Neutrophil (primary cell): ENCODE data around the gene CDKN2A.

Experiments used
- H3K27ac ChIP-seq: fragments of 200-600 bp; sonication (generic); 2 replicates; pipeline ENCODE4 v1.5.1; 2016; ENCODE audit warnings: mild to moderate bottlenecking, moderate library complexity
- H3K27me3 ChIP-seq: fragments of 200-600 bp; sonication (generic); 2 replicates; pipeline ENCODE4 v1.6.0; 2016; ENCODE audit warnings: mild to moderate bottlenecking
- H3K36me3 ChIP-seq: fragments of 200-600 bp; sonication (generic); 2 replicates; pipeline ENCODE4 v1.5.1; 2017
- H3K4me1 ChIP-seq, 2 experiments: fragments of 200-600 bp in 1 of 2; sonication (generic) in 1 of 2; 1 replicate in 1 of 2; 2 replicates in 1 of 2; pipeline versions ENCODE4 v1.5.1 to v1.6.1; 2013 to 2016; ENCODE audit warnings: low read depth in 1 of 2, low read length in 1 of 2, mild to moderate bottlenecking in 1 of 2, moderate library complexity in 1 of 2; ENCODE audit not compliant: control insufficient read depth in 1 of 2, insufficient read depth in 1 of 2
- H3K4me3 ChIP-seq, 2 experiments: fragments of 200-600 bp in 1 of 2; sonication (generic) in 1 of 2; 1 replicate in 1 of 2; 2 replicates in 1 of 2; pipeline ENCODE4 v1.5.1; 2013 to 2016; ENCODE audit warnings: low read depth in 1 of 2, low read length in 1 of 2, mild to moderate bottlenecking in 1 of 2, moderate library complexity in 1 of 2
- H3K9me3 ChIP-seq: fragments of 200-600 bp; sonication (generic); 2 replicates; pipeline ENCODE4 v1.5.1; 2016
- TF ChIP-seq, protein P1 (sequence below): fragments of 200-600 bp; sonication (generic); IDR thresholded peaks from 2 replicates; pipeline ENCODE4 v1.5.1; 2016; ENCODE audit warnings: antibody characterized with exemption

The CDKN2A gene

DNA sequence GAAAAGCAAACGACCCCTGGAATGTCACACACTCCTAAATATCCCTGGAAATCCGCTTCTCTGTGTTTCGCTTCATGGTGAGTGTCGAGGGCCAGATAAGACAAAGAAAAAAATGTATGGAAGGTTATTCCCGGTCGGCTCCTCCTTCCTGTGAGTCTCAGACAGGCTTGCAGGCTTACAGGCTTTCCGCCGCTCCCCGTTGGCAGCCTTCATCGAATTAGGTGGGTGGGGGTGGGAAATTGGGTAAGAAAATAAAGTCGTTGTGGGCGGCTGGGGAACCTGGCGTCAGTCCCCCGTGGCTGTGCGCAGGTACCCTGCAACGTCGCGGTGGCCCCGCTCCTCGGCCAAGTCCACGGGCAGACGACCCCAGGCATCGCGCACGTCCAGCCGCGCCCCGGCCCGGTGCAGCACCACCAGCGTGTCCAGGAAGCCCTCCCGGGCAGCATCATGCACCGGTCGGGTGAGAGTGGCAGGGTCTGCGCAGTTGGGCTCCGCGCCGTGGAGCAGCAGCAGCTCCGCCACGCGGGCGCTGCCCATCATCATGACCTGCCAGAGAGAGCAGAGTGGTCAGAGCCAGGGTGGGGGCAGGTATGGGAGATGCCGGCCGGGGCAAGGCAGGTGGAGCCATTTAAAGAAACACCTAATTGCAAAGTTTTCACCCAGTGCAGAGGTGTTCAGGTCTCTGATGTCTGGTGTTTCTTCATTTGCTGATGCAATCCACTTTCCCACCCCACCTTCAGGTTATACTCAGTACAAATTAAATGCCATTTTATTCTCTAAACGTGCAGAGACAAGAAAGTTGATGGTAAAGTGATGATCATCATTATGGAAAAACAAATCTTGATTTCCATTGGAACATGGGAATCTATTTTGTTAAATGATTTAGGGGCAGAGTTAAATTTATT is 11.8 kb upstream of the CDKN2A start:
- Histone ChIP-seq H3K4me3 (no peak overlapping the region), H3K9me3 (no peaks in the 10 kb centered on the region), H3K36me3 (no peaks in the 10 kb centered on the region), H3K27ac (no peak overlapping the region), H3K27me3 (peaks cover 100% of the 10 kb centered on the region), H3K4me1 (peaks cover 13% of the 10 kb centered on the region in 2 experiments)
- TF ChIP-seq, protein P1, sequence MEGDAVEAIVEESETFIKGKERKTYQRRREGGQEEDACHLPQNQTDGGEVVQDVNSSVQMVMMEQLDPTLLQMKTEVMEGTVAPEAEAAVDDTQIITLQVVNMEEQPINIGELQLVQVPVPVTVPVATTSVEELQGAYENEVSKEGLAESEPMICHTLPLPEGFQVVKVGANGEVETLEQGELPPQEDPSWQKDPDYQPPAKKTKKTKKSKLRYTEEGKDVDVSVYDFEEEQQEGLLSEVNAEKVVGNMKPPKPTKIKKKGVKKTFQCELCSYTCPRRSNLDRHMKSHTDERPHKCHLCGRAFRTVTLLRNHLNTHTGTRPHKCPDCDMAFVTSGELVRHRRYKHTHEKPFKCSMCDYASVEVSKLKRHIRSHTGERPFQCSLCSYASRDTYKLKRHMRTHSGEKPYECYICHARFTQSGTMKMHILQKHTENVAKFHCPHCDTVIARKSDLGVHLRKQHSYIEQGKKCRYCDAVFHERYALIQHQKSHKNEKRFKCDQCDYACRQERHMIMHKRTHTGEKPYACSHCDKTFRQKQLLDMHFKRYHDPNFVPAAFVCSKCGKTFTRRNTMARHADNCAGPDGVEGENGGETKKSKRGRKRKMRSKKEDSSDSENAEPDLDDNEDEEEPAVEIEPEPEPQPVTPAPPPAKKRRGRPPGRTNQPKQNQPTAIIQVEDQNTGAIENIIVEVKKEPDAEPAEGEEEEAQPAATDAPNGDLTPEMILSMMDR = no peak

DNA sequence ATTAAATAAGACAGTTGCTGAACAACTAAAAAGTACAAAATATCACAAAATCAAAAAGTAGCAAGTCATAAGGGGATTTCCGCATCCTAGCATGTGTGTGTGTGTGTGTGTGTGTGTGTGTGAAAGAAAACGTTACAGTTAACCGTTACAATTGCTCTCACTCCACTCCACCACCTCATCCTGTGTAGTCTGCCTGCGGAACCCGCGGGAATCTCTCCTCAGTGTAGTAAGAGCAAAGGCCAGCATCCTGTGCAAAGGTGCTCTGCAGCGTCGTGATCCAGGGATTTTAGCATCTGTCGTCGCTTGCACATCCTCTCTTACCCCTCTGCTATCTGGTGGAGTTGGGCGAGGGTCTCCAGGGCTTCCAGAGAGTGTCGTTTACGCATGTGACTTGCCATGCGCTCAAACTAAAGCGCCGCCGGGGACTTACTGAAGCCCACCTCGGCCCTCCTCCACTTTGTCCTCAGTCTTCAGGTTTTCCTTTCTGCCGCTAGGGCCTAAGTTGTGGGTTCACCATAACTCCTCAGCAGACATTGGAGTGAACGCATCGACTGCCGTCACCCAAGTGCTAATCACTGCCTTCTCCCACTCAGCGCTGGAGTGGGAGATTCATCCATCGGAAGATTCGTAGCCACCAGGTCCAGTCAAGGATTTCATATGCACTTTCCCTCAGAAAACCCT is 11.0 kb upstream of the CDKN2A start:
- Histone ChIP-seq H3K36me3 (no peaks in the 10 kb centered on the region), H3K27ac (no peak overlapping the region), H3K27me3 (peaks cover 100% of the 10 kb centered on the region), H3K4me3 (no peak overlapping the region), H3K4me1 (peaks cover 13% of the 10 kb centered on the region in 2 experiments), H3K9me3 (no peaks in the 10 kb centered on the region)
- TF ChIP-seq, protein P1 = no peak

DNA sequence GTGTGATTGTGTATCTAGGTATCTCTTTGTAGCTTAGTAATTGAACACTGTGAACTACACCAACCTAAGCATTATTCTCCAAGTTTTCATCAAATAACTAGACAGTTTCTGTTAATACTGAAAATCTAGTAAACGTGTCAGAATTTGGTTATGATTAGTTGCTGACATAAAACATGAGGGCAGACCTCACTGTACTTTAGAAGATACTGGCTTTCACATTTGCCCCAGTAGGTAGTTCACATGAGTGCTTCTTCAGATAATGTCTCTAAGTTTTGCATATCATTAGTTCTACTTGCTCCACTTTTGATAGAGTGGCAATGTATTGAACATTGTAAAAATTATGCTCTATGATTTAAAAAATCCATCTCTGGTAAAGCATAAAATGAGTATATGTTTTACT is 7.8 kb upstream of the CDKN2A start:
- H3K27ac ChIP-seq = no peak overlapping the region
- TF ChIP-seq, protein P1 = no peak
- no peaks in the 10 kb centered on the region for H3K4me1 ChIP-seq
- H3K27me3 ChIP-seq = peaks cover 100% of the 10 kb centered on the region
- no peak overlapping the region for H3K4me3 ChIP-seq
- no peaks in the 10 kb centered on the region for H3K36me3 ChIP-seq
- no peaks in the 10 kb centered on the region for H3K9me3 ChIP-seq

DNA sequence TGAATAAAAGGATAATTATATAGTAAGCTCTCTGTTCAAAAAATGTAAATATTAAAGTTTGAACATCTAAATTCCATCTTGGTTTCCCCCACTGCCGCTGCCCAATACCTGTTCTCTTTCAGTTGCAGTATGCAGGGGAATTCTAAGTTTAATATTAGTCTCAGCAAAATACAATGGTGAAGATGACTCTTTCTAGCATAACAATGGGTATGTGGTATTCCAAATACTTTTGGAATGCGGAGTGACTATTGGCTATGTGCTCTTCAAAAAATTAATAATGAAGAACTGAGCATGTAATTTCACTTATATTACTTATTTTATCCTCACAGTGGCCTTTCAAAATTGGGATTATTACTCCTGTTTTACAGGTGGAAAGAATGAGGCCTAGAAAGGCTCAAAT is 3.8 kb upstream of the CDKN2A start:
- Histone ChIP-seq H3K27me3 (peaks cover 95% of the 10 kb centered on the region), H3K27ac (no peak overlapping the region), H3K36me3 (no peaks in the 10 kb centered on the region), H3K4me3 (no peak overlapping the region), H3K4me1 (peaks cover 22 to 25% of the 10 kb centered on the region in 2 experiments), H3K9me3 (no peaks in the 10 kb centered on the region)
- TF ChIP-seq, protein P1 = no peak

DNA sequence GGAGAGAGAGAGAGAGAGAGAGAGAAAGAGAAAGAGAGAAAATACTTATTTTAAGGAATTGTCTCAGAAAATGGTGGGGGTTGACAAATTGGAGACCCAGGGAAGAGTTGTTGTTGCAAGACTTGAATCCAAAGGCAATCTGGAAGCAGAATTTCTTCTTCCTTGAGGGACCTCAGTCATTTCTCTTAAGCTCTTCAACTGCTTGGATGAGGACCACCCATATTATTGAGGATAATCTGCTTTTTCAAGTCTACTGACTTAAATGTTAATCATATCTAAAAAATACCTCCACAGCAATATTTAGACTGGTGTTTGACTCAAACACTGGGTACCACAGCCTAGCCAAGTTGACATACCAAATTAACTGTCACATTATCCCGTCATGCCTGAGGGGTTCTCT is 3.3 kb upstream of the CDKN2A start:
- no peaks in the 10 kb centered on the region for H3K36me3 ChIP-seq
- peaks cover 22 to 25% of the 10 kb centered on the region in 2 experiments for H3K4me1 ChIP-seq
- no peak overlapping the region for H3K4me3 ChIP-seq
- H3K9me3 ChIP-seq = no peaks in the 10 kb centered on the region
- H3K27me3 ChIP-seq = peaks cover 95% of the 10 kb centered on the region
- no peak overlapping the region for H3K27ac ChIP-seq
- TF ChIP-seq, protein P1 = no peak
